Pancreas (tissue), 10 donors: ENCODE data around the gene LRBA. TPM values are rescaled to one million over a fixed set of nuclear protein-coding genes. Genes with fewer than 3 reads are reported as not detected.

ENCODE experiments used
- ATAC-seq, 4 donors: fragments of 200-7000 bp; cut with Tn5 transposase; one replicate each; pipeline versions ENCODE4 v1.8.0 to v1.9.1; 2020; ENCODE audit warnings: mild to moderate bottlenecking in 4 of 4, moderate library complexity in 4 of 4
- DNase-seq, 6 donors: peaks; one replicate each; pipeline ENCODE4 v3.0.0-alpha.2; 2020
- FAIRE-seq: peaks from 2 replicates; lab custom pipeline; 2012; peaks lifted over from hg19 to GRCh38; lab: Jason Lieb, UNC
- H3K27ac ChIP-seq, 4 donors: fragments of 200-600 bp; sonication (generic); 1 replicate in 3 of 4; 2 replicates in 1 of 4; pipeline versions ENCODE4 v1.5.0 to v1.8.0; 2020
- H3K27me3 ChIP-seq, 4 donors: fragments of 200-600 bp; one replicate each; pipeline ENCODE4 v1.8.0; 2021
- H3K36me3 ChIP-seq, 3 donors: fragments of 200-600 bp; sonication (generic) in 1 of 3; one replicate each; pipeline versions ENCODE4 v1.5.0 to v1.8.0; 2020 to 2021
- H3K4me1 ChIP-seq, 3 donors: fragments of 200-600 bp; one replicate each; pipeline ENCODE4 v1.8.0; 2021
- H3K4me3 ChIP-seq, 4 donors: fragments of 200-600 bp; sonication (generic) in 2 of 4; one replicate each; pipeline versions ENCODE4 v1.5.0 to v1.8.0; 2020 to 2021
- H3K9me3 ChIP-seq, 4 donors: fragments of 200-600 bp; one replicate each; pipeline ENCODE4 v1.8.0; 2021
- WGBS, 2 donors: extraction: QIAGEN DNeasy Blood & Tissue Kit; methylation state at CpG; one replicate each; pipeline ENCODE4 v1.1.7; 2013; 5-methylcytosine and 5-hydroxymethylcytosine counted together
- intact Hi-C, 3 donors: fragments of 100-400 bp; cut with DNase I; formaldehyde crosslinking; loops; one replicate each; pipeline versions ENCODE4 v1.11.1 to v1.14.2; 2022
- polyA plus RNA-seq, 2 donors: library from polyadenylated mRNA; stranded (reverse); fragments of 200-250 nt; gene quantifications; one replicate each; pipeline ENCODE4 v1.2.3, GENCODE V29; 2013
- total RNA-seq, 6 donors: library from RNA; stranded (reverse); fragmentation: NEBNext Ultra II Directional in 4 of 6; extraction: Animal tissue kit (Norgen Biotek cat#: 25700) in 4 of 6; gene quantifications; one replicate each; pipeline versions ENCODE4 v1.2.1 to v1.2.4, GENCODE V29; 2021 to 2023
- TF ChIP-seq, protein P1 (sequence below), 4 donors: fragments of 200-600 bp; sonication (generic) in 3 of 4; IDR thresholded peaks; one replicate each; pipeline versions ENCODE4 v1.5.0 to v1.8.0; 2021; ENCODE audit warnings: antibody characterized with exemption in 4 of 4
- donor health status: healthy with polysubstance abuse.
- donor health status: DM: no; HTN: no; CAD: no; lungs with moderate emphysema.
- donor health status: DM: no; HTN: no; CAD: no.
- donor health status: control.
- donor health status: control.
- donor health status: Bipolar disorder and iron deficiency.
- donor health status: DM: yes; HTN: yes; CAD: no.
- donor health status: DM: no; HTN: no; CAD: no.
- donor health status: DM: no; HTN: no; CAD: no.
- donor health status: DM: yes; HTN: yes; CAD: no.

The LRBA gene
- total and polyA plus RNA-seq, 8 donors: 6.6 to 35.3 (median 22.3) TPM

- Histone ChIP-seq H3K9me3 (no peaks in the 10 kb centered on the region), H3K4me1 (no peaks in the 10 kb centered on the region), H3K4me3 (no peak overlapping the region), H3K27me3 (no peaks in the 10 kb centered on the region), H3K27ac (no peak overlapping the region), H3K36me3 (no peaks in the 10 kb centered on the region)
- TF ChIP-seq, protein P1, sequence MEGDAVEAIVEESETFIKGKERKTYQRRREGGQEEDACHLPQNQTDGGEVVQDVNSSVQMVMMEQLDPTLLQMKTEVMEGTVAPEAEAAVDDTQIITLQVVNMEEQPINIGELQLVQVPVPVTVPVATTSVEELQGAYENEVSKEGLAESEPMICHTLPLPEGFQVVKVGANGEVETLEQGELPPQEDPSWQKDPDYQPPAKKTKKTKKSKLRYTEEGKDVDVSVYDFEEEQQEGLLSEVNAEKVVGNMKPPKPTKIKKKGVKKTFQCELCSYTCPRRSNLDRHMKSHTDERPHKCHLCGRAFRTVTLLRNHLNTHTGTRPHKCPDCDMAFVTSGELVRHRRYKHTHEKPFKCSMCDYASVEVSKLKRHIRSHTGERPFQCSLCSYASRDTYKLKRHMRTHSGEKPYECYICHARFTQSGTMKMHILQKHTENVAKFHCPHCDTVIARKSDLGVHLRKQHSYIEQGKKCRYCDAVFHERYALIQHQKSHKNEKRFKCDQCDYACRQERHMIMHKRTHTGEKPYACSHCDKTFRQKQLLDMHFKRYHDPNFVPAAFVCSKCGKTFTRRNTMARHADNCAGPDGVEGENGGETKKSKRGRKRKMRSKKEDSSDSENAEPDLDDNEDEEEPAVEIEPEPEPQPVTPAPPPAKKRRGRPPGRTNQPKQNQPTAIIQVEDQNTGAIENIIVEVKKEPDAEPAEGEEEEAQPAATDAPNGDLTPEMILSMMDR (IDR thresholded peaks at IDR 0.05): no peak
- intact Hi-C loops: no loop called here
- no peak for ATAC-seq
- no peak for DNase-seq
- no peak for FAIRE-seq
- WGBS, 2 donors: 97 to 98% methylated on average over 3 of the region's 3 CpGs
Measured at GRCh38 chr4:150609131-150609530, 406.0 kb downstream of the LRBA start.

DNA sequence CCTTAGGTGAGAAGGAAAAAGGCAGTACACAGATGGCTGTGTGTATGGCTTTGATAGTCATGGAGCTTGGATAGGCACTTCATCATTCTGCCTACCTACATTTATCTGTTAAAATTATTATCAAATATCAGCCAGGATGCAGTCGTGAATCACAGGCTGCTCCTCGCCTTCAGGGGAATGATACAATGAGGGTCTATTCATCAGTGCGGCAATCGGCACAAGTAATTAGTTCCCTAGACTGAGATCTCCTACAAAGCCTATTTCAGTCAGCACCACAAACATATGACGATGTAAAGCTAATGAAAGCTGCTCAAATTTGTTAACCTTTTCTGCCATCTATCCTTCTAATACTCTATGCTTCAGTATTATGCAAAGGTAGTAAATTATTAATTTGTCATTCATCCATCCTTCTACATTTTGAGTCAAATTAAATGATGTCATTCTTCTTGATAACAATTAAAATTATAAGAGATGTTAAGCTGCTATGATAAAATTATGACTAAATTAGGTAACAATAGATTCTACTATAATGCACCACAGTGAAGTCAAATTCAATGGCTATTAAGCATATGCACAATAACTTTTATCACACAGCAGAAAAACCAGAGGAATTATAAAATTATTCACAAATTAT is 414.2 kb downstream of the LRBA start:
- FAIRE-seq (no peak), DNase-seq (no peak), ATAC-seq (no peak)
- intact Hi-C loops: no loop called here
- Histone ChIP-seq H3K27me3 (no peaks in the 10 kb centered on the region), H3K4me1 (no peaks in the 10 kb centered on the region), H3K9me3 (no peaks in the 10 kb centered on the region), H3K4me3 (no peak overlapping the region), H3K36me3 (no peaks in the 10 kb centered on the region), H3K27ac (no peak overlapping the region)
- TF ChIP-seq, protein P1 (IDR thresholded peaks at IDR 0.05): no peak
- 83% methylated on average over 5 of the region's 5 CpGs for WGBS, 2 donors

- intact Hi-C loops: no loop called here
- TF ChIP-seq, protein P1 (IDR thresholded peaks at IDR 0.05): no peak
- H3K4me3 ChIP-seq: no peak overlapping the region
- no peak for FAIRE-seq
- H3K9me3 ChIP-seq: no peaks in the 10 kb centered on the region
- ATAC-seq: no peak
- no peak for DNase-seq
- H3K36me3 ChIP-seq: no peaks in the 10 kb centered on the region
- H3K4me1 ChIP-seq: no peaks in the 10 kb centered on the region
- WGBS, 2 donors: 100% methylated on average over 1 of the region's 1 CpG
- no peaks in the 10 kb centered on the region for H3K27me3 ChIP-seq
- H3K27ac ChIP-seq: no peak overlapping the region
Measured at GRCh38 chr4:150599547-150599946, 415.5 kb downstream of the LRBA start.

GRCh38 chr4:150598909-150599308 is 416.2 kb downstream of the LRBA start:
- Histone ChIP-seq H3K36me3 (no peaks in the 10 kb centered on the region), H3K4me1 (no peaks in the 10 kb centered on the region), H3K9me3 (no peaks in the 10 kb centered on the region), H3K4me3 (no peak overlapping the region), H3K27me3 (no peaks in the 10 kb centered on the region), H3K27ac (no peak overlapping the region)
- WGBS, 2 donors: 96% methylated on average over 12 of the region's 12 CpGs
- DNase-seq (no peak), ATAC-seq (no peak), FAIRE-seq (no peak)
- intact Hi-C loops: no loop called here
- TF ChIP-seq, protein P1 (IDR thresholded peaks at IDR 0.05): no peak

GRCh38 chr4:150593996-150594395 is 421.1 kb downstream of the LRBA start:
- TF ChIP-seq, protein P1 (IDR thresholded peaks at IDR 0.05): no peak

More at GRCh38 chr4:150593996-150594395, 421.1 kb downstream of the LRBA start:
- FAIRE-seq: peak; percentile 80
- Histone ChIP-seq H3K9me3 (no peaks in the 10 kb centered on the region), H3K4me3 (no peak overlapping the region), H3K27me3 (no peaks in the 10 kb centered on the region), H3K27ac (no peak overlapping the region), H3K36me3 (no peaks in the 10 kb centered on the region), H3K4me1 (no peaks in the 10 kb centered on the region)
- intact Hi-C loops: no loop called here
- DNase-seq: no peak
- whole genome bisulfite sequencing, 2 donors: 85 to 90% methylated on average over 1 of the region's 1 CpG
- no peak for ATAC-seq
